ENCODE data around the gene SLC29A4.

SLC29A4 gene

GRCh38 chr7:5324961-5325360, 42.2 kb downstream of the SLC29A4 start:
- no peak for FAIRE-seq

- no peak for FAIRE-seq
Measured at GRCh38 chr7:5330288-5330687, 47.5 kb downstream of the SLC29A4 start.

- no peak for FAIRE-seq
Measured at GRCh38 chr7:5332579-5332978, 49.8 kb downstream of the SLC29A4 start.

GRCh38 chr7:5333121-5334045, 50.6 kb downstream of the SLC29A4 start:
- no peak for FAIRE-seq

- FAIRE-seq: no peak
Measured at GRCh38 chr7:5334671-5335070, 51.9 kb downstream of the SLC29A4 start.

GRCh38 chr7:5337047-5337446, 54.3 kb downstream of the SLC29A4 start:
- FAIRE-seq: no peak

GRCh38 chr7:5339955-5340354, 57.2 kb downstream of the SLC29A4 start:
- no peak for FAIRE-seq

GRCh38 chr7:5342631-5343030, 59.9 kb downstream of the SLC29A4 start:
- no peak for FAIRE-seq

- no peak for FAIRE-seq
Measured at GRCh38 chr7:5343884-5344283, 61.1 kb downstream of the SLC29A4 start.

- no peak for FAIRE-seq
Measured at GRCh38 chr7:5344342-5344741, 61.6 kb downstream of the SLC29A4 start.

- no peak for FAIRE-seq
Measured at GRCh38 chr7:5345171-5345570, 62.4 kb downstream of the SLC29A4 start.

GRCh38 chr7:5345671-5346070, 62.9 kb downstream of the SLC29A4 start:
- FAIRE-seq: no peak

GRCh38 chr7:5348134-5349004, 65.6 kb downstream of the SLC29A4 start:
- FAIRE-seq: no peak

- no peak for FAIRE-seq
Measured at GRCh38 chr7:5349005-5349380, 66.2 kb downstream of the SLC29A4 start.

GRCh38 chr7:5349437-5350173, 66.9 kb downstream of the SLC29A4 start:
- FAIRE-seq: no peak

- no peak for FAIRE-seq
Measured at GRCh38 chr7:5350174-5350463, 67.4 kb downstream of the SLC29A4 start.

- FAIRE-seq: no peak
Measured at GRCh38 chr7:5350600-5351385, 68.0 kb downstream of the SLC29A4 start.

- no peak for FAIRE-seq
Measured at GRCh38 chr7:5351507-5352265, 68.9 kb downstream of the SLC29A4 start.

GRCh38 chr7:5352440-5353010, 69.8 kb downstream of the SLC29A4 start:
- FAIRE-seq: no peak

- no peak for FAIRE-seq
Measured at GRCh38 chr7:5354460-5355232, 71.9 kb downstream of the SLC29A4 start.
